Fibroblast of the aortic adventitia (primary cell): ENCODE results near the gene SPNS2. TPM values are rescaled to one million over a fixed set of nuclear protein-coding genes. Genes with fewer than 3 reads are reported as not detected.

Source experiments
- DNase-seq: peaks from one replicate; pipeline ENCODE4 v3.0.0-alpha.2; 2010; ENCODE audit warnings: low read depth
- H3K4me3 ChIP-seq: 2 replicates; pipeline ENCODE4 v1.5.1; 2011; ENCODE audit warnings: low read depth, mild to moderate bottlenecking, control low read depth, low read length, moderate library complexity
- total RNA-seq: library from RNA; depleted of rRNA; stranded (reverse); fragments of >200 nt; gene quantifications from 2 replicates; pipeline ENCODE4 v1.2.3, GENCODE V29; 2012; ENCODE audit warnings: low replicate concordance
- TF ChIP-seq, protein P1 (sequence below): IDR thresholded peaks from 2 replicates; pipeline ENCODE4 v1.5.1; 2011; ENCODE audit warnings: mild to moderate bottlenecking, low read length, control low read depth, inconsistent platforms; ENCODE audit not compliant: insufficient read depth

Gene SPNS2
- total RNA-seq, 1 donor, result 0.27 TPM

DNA sequence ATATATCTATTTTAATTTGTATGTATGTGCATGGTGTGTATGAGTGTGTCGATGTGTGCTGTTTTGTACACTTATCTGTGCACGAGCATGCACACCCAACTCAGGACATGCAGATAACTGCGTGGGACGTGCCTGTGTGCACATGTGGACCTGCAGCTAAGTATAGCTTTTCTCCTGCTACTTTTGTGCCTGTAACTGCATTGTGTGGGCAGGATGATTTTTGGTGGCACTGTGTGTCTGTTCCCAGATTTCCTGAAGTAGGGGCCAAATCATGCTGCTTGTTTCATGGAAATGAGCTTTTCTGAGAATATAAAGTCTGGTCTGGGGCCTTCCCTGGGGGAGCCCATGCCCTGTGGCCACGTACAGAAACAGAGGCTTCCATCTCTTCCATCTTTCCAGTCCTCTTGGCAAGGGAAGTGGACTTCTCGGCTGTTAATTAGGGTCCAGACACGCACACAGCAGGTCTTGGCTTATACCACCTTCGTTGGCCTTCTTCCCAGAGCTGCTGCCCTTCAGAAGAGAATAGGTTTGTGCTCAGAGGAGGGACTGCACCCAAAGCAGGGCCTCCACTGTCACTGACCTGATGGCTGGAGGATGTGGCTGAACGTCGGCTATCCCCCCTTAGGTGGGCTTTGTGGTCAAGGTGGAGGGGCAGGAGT is 34.7 kb upstream of the SPNS2 start:
- H3K4me3 ChIP-seq, result no peak overlapping the region
- no peak for DNase-seq
- TF ChIP-seq, protein P1, sequence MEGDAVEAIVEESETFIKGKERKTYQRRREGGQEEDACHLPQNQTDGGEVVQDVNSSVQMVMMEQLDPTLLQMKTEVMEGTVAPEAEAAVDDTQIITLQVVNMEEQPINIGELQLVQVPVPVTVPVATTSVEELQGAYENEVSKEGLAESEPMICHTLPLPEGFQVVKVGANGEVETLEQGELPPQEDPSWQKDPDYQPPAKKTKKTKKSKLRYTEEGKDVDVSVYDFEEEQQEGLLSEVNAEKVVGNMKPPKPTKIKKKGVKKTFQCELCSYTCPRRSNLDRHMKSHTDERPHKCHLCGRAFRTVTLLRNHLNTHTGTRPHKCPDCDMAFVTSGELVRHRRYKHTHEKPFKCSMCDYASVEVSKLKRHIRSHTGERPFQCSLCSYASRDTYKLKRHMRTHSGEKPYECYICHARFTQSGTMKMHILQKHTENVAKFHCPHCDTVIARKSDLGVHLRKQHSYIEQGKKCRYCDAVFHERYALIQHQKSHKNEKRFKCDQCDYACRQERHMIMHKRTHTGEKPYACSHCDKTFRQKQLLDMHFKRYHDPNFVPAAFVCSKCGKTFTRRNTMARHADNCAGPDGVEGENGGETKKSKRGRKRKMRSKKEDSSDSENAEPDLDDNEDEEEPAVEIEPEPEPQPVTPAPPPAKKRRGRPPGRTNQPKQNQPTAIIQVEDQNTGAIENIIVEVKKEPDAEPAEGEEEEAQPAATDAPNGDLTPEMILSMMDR, result no peak

DNA sequence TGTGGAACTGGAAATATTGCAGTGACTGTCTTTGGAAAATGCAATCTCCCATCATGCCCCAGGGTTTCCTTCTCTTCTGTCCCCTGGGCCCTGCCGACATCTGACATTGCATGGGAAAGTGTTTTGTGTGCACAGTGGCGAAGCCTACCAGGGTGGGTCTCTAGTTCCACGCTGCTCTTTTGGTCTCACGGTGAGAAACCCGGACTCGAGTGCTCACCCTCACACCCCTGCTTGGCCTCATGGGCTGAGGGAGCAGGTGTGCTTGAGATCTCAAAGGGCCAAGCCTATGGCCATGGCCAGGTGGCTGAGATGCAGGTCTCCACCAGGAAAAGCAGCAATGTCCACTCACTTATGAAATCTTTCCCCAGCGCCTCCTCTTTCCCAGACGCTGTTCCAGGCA is 32.9 kb upstream of the SPNS2 start:
- TF ChIP-seq, protein P1, result no peak
- DNase-seq, result no peak
- no peak overlapping the region for H3K4me3 ChIP-seq

GRCh38 chr17:4467287-4467686 is 31.4 kb upstream of the SPNS2 start:
- TF ChIP-seq, protein P1, result no peak
- H3K4me3 ChIP-seq, result no peak overlapping the region
- DNase-seq, result no peak

GRCh38 chr17:4469552-4469951 is 29.1 kb upstream of the SPNS2 start:
- TF ChIP-seq, protein P1, result no peak
- DNase-seq, result no peak
- no peak overlapping the region for H3K4me3 ChIP-seq

GRCh38 chr17:4472286-4472685 is 26.4 kb upstream of the SPNS2 start:
- DNase-seq, result no peak
- TF ChIP-seq, protein P1, result no peak

GRCh38 chr17:4474093-4474492 is 24.6 kb upstream of the SPNS2 start:
- H3K4me3 ChIP-seq, result no peak overlapping the region
- TF ChIP-seq, protein P1, result no peak
- no peak for DNase-seq

More at GRCh38 chr17:4472286-4472685, 26.4 kb upstream of the SPNS2 start:
- no peak overlapping the region for H3K4me3 ChIP-seq

GRCh38 chr17:4475001-4475400 is 23.7 kb upstream of the SPNS2 start:
- DNase-seq, result no peak
- TF ChIP-seq, protein P1, result no peak
- no peak overlapping the region for H3K4me3 ChIP-seq
